NCI-H82 (cell line): Measurements from ENCODE around the gene PKD1.
"Not testable (repeated sequence)": the region's sequence is repeated elsewhere in the genome, so short reads cannot be mapped to it uniquely, and the experiment has no call there.

Source experiments
- DNase-seq: peaks from one replicate; lab custom pipeline; 2025; lab: John Stamatoyannopoulos, UW

Gene PKD1

GRCh38 chr16:2150418-2151187, 14.9 kb upstream of the PKD1 start:
- peak; percentile 99 for DNase-seq

DNA sequence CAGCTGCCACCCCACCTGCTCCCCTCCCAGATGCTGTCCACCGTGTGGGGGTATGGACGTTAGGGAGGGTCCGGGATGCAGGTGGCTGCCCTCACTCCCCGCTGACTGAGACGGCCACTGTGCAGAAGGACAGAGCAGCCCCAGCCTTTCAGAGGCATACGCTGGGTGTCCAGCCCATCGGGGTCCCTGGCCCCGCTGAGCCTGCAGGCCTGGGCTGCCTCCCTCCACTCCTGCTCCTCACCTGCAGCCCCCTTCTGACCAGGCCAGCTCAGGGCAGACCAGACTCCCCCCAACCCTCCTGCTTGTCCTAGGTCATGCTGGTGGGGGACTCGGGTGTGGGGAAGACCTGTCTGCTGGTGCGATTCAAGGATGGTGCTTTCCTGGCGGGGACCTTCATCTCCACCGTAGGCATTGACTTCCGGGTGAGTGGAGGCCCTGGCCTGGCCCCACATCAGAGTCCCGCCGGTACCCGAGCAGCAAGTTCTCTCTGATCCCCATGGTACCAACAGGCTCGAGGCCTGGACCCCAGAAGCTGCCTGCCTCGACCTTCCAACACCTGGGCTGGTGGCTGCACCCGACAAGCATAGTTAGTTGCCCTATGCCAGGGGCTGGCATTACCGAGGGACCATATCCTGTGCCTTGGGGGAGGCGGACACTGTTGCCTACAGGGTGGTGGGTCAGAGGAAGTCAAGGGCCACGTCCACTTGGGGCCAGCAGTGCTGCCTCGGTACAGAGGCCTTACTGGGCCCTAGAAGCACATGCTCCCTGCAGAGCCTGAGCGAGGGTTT, 14.1 kb upstream of the PKD1 start:
- DNase-seq = peak; percentile 78

DNA sequence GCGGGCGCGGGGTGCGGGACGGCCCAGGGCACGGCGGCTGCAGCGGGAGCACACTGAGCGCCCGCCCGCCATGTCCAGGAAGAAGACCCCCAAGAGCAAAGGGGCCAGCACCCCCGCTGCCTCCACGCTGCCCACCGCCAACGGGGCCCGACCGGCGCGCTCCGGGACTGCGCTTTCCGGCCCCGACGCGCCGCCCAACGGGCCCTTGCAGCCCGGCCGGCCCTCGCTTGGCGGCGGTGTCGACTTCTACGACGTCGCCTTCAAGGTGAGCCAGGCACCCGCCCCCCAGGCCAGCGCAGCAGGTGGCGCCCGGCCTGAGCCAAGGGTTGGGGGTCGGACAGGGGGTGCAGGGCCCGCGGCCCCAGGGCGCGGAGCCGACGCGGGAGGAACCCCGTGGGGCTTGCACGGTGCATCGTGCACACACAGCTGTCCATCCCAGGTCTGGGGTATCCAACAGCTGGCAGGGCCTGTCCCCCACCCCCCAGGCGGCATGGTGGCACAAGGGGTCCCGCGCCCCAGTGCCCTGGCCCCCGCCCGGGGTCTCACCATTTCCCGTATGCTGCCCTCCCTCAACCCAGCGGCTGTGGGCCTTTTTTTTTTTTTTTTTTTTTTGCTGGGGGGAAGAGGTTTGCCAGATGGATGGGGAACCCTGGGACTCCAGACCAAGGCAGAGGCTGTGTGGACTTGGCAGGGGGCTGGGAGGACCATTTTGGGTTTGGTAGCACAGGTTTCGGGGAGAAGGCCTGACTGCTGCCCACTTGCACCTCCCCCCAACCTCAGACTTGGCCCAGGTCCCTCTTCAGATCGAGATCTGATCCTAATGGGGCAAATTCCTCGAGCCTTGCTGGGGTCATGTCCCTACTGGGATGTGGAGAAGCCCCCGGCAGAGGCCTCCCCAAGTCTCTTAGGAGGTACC, 13.3 kb upstream of the PKD1 start:
- peak; percentile 72 for DNase-seq

- peak; percentile 91 for DNase-seq
Observed at GRCh38 chr16:2147981-2148671, 12.4 kb upstream of the PKD1 start, which contains the start of gene RAB26. Gene RAB26 (plus strand): TSS chr16:2148625. CDS start chr16:2148784, 159 bp downstream.

- DNase-seq = peak; percentile 52
Observed at GRCh38 chr16:2147378-2147777, 11.7 kb upstream of the PKD1 start.

DNA sequence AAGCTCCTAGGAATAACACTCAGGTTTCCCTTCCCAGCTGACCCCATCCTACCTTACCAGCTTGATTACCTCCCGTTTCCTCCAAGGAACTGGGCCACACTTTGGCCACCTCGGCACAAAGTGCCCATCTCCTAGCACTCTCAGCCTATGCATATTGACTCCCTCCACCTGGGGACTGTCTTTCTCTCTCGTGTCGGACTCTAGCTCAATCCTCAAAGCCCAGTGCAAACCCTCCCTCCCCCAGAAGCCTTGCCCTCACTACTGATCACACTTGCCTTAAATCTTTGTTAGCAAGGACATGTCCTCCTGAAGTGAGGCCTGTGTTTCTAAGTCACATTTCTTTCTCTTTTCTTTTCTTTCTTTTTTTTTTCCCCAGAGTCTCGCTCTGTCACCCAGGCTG, 10.1 kb upstream of the PKD1 start:
- no peak for DNase-seq

- DNase-seq = no peak
Observed at GRCh38 chr16:2143878-2144485, 8.3 kb upstream of the PKD1 start.

DNA sequence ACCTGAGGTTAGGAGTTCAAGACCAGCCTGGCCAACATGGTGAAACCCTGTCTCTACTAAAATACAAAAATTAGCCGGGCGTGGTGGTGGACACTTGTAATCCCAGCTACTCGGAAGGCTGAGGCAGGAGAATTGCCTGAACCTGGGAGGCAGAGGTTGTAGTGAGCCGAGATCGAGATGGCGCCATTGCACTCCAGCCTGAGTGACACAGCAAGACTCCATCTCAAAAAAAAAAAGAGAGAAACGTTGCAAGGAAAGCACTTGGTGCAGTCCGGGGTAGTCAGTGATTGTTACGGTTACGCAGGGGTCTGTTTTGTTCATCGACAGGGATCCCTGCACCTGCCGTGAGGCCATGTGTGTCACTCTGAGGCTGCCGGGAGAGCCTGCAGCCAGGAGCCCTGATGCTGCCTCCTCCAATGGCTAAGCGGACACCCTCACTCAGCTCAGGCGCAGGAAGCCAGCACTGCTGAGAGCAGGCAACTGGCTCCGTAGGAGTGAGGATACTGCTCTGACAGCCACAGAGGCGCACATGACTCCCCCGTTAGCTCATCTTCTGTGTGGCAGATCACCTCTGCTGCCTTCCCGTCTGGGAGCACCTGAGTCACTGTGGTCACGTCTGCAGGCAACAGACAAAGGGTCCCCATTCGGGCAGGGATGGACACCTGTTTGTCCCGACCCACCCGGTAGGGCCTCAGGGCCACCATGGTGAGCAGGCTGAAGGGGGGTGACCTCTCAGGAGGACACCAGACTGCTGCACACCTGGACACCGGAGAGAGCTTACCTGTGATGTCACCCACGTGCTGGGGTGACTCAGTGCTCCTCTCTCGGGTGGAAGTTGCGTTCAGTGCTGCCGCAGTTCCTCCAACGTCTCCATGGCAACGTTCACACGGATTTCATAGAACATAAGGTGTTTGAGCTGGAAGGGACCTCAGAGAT, 7.5 kb upstream of the PKD1 start:
- no peak for DNase-seq

- not testable (repeated sequence) for DNase-seq
Observed at GRCh38 chr16:2135071-2135470, 627 bp downstream of the PKD1 start.

DNA sequence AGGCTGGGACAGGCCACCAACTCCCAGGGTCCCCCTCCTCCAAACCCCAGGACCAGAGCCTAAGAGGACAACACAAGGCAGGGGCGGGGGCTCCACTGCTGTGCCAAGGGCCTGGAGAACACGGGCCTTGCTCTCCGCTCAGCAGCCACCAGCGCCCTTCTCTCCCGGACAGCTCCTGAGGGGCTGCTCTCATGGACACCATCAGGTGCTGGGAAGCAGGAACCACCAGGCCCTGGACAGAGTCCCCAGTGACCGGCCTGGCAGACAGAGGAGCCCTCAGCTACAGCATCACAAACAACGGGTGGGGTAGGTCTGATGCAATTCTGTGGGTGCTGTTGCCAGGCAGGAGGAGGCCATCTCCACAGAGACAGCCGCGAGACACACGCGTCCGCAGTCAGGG, 1.9 kb downstream of the PKD1 start:
- not testable (repeated sequence) for DNase-seq

DNA sequence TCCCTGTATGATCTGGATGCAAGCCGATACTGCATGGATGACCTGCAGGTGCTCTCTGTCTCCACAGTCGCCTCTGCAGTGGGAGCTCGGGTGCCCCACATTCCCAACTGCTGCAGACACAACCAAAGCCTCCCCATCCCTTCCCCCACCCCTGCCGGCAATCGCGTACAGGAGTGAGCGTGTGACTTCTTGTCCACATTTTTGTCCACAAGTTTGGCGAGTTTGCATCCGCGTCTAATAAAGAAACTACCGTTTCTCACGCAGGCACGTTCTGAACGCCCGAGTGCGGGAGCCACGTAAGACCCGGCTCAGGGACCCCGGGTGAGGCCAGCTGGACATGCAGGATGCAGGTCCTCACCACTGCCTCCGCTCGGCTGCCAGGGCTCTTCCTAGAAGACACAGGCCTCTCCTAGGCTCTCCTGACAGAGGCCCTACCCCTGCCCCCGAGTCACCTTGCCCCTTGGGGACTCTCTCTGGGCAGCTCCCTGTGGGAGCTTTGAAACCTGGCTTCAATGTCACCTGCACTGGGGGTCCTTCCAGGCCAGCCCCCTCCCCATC, 5.7 kb downstream of the PKD1 start:
- DNase-seq = not testable (repeated sequence)

- peak; percentile 86 for DNase-seq
Observed at GRCh38 chr16:2129251-2129650, 6.4 kb downstream of the PKD1 start.

DNA sequence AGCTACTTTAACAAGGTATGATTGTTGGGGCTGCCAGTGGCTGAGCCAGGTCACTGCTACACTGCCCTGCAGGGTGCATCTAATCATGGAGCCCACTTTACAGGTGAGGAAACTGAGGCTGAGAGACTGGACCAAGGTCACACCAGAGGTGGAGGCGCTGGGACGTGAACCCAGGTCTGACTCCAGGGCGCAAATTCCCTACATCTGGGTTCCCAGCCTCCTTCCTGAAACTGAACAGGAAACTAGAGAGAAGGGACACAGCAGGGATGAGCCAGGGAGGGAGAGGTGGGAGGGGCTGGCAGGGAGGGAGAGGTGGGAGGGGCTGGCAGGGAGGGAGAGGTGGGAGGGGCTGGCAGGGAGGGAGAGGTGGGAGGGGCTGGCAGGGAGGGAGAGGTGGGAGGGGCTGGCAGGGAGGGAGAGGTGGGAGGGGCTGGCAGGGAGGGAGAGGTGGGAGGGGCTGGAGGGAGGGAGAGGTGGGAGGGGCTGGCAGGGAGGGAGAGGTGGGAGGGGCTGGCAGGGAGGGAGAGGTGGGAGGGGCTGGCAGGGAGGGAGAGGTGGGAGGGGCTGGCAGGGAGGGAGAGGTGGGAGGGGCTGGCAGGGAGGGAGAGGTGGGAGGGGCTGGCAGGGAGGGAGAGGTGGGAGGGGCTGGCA, 7.9 kb downstream of the PKD1 start:
- peak; percentile 67 for DNase-seq

DNA sequence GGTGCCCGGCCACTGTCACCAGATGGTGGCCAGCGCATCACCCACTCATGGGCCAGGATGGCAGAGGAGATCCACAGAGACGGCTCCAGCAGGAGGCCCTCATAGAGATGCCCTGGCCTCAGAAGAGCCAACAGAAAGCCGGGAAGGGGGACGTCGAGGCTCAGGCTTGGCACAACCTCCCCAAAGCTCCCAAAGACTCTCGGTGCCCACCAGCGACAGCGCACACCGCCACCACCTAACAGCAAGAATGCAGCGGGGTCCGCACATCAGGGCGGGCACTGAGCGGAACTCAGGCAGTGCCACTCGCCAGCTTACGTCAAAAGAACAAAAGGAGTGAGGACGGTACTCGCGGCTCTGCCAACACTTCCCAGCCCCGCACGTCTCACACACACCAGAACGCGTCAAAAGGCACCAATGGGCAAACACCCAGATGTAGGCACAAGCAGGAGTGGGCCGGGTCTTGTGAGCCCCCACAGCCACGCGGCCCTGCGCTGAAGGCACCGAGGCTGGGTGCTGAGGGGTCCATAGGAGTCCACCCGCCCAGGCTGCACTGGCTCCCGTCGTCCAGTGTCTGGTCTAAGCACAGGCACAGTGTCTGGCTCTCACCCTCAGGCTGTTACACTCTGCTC, 8.7 kb downstream of the PKD1 start:
- not testable (repeated sequence) for DNase-seq

GRCh38 chr16:2126161-2126743, 9.4 kb downstream of the PKD1 start:
- DNase-seq = not testable (repeated sequence)

DNA sequence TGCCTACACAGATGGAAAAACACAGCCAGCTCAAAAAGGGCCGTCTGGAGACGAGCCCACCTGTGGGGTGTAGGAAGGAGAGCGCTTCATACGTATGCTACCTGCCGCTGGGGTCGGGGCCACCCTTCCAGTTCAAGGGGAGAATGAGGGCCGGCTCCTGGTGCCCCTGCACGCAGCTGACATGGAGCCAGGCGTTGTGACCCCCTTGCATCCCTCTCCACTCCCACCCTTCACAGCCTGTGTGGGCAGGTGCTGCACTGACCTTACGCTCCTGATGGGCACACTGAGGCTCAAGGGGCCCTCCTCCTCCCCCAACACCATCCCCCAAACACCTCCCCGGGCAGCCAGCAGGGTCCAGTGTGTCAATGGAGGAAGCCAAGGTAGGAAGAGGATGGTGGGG, 10.1 kb downstream of the PKD1 start:
- not testable (repeated sequence) for DNase-seq

- DNase-seq = peak; percentile 69
Observed at GRCh38 chr16:2124694-2125444, 10.8 kb downstream of the PKD1 start.

- not testable (repeated sequence) for DNase-seq
Observed at GRCh38 chr16:2124377-2124693, 11.4 kb downstream of the PKD1 start.
